ENCODE results near the gene SHROOM2.
"Not testable (repeated sequence)": the region's sequence is repeated elsewhere in the genome, so short reads cannot be mapped to it uniquely, and the experiment has no call there.

The SHROOM2 gene

DNA sequence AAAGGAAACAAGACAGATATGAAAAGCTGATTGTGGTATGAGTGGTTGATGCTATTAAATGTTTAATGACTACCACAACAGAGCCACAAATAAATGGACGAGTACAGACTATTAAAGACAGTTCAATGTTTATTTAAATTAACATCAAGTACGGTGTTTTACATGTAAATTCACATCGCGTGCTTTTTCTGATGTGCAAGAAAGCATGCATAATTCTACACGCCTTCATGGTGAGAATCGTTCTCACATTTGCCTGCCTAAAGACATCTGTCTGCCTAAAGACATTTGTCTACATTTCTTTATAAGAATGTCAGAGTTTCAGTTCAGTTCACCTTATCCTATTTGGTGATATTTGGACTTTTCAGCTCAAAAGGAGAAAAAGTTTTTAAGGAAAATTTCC is 13.3 kb upstream of the SHROOM2 start:
- DNase-seq (ENCODE audit: low read depth): no peak

DNA sequence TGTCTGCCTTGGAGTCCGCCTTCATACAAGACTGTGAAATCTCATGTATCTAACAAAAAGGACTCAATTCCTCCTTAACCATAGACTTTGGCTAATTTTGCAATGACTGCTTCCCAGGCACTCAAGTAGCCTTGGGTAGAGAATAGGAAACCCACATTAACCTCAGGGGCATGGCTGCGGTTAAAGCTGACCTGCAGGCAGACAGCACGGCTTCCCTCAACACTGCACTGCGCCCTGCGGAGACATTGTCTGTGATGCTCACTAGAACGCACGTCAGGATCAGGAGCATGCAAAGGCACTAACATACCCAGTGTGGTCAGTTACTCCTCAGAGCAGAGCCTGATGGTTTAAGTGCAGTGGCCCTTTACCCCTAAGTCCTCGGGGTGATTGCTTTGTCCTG is 10.3 kb upstream of the SHROOM2 start:
- no peak for DNase-seq (ENCODE audit: low read depth)
- no peak overlapping the region for H3K4me3 ChIP-seq (ENCODE audit: low read depth, low read length)

More for the DNA sequence above, 13.3 kb upstream of the SHROOM2 start:
- no peak overlapping the region for H3K4me3 ChIP-seq (ENCODE audit: low read depth, low read length)

DNA sequence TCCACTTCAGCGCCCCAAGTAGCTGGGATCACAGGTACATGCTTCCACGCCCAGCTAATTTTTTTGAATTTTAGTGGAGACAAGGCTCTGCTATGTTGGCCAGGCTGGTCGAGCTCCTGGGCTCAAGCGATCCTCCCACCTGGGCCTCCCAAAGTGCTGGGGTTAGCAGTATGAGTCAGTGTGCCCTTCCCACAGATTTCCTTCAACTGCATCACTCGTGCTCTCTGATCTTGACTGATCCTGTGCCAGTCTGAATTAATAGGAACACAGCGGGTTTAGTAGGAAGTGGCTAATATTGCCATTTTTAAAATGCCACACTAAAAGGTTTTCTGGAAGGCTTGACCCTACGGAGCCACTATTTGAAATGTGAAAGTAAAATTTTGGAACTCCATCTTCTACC is 4.3 kb upstream of the SHROOM2 start:
- DNase-seq (ENCODE audit: low read depth): no peak
- no peak overlapping the region for H3K4me3 ChIP-seq (ENCODE audit: low read depth, low read length)

DNA sequence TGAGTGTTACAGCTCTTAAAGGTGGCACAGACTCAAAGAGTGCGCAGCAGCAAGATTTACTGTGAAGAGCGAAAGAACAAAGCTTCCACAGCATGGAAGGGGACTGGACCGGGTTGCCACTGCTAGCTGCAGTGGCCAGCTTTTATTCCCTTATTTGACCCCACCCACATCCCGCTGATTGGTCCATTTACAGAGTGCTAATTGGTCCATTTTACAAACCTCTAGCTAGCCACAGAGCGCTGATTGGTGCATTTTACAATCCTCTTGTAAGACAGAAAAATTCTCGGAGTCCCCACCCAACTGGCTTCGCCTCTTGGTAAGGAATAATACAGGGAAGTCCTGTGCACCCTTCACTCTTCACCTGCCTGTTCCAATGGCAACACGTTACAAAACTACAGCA is 1.9 kb upstream of the SHROOM2 start:
- DNase-seq (ENCODE audit: low read depth): no peak
- no peak overlapping the region for H3K4me3 ChIP-seq (ENCODE audit: low read depth, low read length)

DNA sequence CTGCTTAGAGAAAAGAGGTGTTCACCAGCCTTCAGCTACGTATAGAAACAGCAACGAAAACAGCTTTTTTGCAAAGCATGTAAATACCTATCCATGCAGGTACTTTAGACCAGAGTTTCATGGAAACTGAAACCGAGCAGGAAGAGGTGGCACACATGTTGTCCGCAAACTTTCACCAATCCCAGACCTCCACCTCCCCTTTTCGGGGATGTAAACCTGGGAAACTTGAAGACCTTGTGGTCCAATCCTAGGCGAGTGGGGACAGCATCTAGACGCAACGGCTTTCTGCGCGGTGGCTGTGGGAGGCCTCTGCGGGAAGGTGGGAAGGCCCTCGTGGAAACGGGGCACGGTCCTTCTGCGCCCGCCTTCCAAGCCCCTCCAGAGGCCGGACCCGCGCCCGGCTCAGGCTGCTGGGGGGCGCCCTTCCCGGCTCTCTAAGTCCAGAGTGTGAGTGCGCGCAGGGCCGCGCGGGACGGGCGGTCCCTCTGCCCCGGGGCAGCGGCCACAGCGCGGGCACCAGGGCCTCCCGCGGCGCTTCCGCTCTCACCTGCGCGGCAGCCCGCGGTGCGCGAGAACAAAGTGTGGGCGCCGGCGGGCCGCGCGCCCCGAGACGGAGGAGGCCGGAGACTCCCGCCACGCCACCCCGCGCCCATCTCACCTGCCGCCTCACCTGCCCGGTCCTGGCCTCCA is 830 bp upstream of the SHROOM2 start:
- no peak for DNase-seq (ENCODE audit: low read depth)
- H3K4me3 ChIP-seq (ENCODE audit: low read depth, low read length): no peak overlapping the region

DNA sequence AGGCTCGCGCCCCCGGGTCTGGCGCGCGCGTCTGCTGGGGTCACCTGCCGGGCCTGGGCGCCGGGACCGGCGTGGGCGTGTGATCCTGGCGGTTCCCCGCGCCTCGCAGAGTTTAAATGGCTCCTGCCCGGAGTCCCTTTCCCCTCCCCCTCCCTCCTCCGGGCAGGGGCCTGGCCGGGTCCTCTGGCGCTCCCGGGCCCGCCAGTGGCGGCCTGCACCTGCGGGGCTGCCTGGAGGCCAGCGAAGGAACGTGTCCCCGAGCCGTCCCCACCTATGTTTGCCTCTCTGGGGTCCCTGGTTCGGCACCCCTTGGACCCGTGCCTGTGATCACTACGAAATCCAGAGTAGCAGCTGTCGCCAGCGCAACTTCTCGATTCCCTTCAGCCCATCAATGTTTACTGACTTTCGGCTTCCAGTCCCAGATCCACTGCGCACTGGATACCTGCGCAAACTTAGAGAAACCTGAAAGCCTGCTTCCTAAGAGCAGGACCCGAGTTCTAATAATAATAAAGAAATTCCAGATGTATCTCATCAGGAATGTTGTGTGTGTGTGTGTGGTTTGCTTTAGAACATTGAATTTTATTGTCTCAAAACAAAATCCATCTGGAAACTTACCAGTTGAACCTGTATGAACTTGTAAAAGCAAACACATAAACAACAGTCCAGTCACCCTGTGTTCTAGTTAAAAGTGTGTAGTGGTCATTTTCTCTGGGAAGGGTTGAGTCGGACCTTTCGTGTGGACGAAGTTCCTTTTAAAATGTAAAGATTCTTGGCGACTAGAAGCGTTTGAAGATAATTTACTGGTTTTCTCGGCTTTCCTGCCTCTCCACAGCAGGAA is 788 bp downstream of the SHROOM2 start:
- H3K4me3 ChIP-seq (ENCODE audit: low read depth, low read length): peak overlapping the region; percentile 27
- DNase-seq (ENCODE audit: low read depth): no peak

DNA sequence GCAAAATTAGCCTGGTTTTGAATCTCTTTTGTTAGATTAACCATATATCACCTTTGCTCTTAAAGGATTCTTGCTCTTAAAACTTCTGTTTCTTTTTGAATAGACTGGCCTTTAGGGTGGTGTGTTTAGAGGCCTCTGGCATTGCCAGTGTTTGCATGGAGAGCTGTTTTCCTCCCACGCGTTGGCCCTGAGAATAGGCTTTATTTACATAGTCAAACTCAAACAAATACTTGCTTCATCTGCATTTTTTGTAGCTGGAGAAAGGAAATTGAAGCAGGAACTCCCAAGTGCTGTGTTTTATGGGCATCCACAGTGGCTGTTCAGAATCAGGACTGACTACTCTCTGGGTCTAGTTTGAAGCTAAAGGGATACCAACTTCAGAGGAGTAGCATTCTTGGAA is 2.7 kb downstream of the SHROOM2 start:
- H3K4me3 ChIP-seq (ENCODE audit: low read depth, low read length): no peak overlapping the region
- DNase-seq (ENCODE audit: low read depth): no peak

DNA sequence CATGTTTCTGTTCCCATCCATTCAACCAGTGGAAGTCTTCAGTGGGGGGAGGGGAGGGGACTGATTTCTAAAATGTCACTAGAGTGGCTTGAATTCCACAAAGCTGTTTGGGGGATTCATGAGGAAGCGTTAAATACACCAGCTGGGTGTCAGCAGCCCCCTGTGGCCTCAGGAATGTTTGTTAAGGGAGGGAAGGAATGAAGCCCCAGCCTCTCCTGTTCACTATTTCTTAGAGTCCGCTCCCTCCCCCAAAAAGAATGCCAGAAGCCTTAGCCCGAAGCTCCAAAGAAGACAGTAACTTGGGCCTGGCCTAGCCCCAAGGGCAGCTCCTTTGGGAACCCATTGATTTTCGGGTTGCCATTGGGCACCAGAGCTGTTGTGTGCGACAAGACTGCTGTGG is 3.3 kb downstream of the SHROOM2 start:
- H3K4me3 ChIP-seq (ENCODE audit: low read depth, low read length): no peak overlapping the region

DNA sequence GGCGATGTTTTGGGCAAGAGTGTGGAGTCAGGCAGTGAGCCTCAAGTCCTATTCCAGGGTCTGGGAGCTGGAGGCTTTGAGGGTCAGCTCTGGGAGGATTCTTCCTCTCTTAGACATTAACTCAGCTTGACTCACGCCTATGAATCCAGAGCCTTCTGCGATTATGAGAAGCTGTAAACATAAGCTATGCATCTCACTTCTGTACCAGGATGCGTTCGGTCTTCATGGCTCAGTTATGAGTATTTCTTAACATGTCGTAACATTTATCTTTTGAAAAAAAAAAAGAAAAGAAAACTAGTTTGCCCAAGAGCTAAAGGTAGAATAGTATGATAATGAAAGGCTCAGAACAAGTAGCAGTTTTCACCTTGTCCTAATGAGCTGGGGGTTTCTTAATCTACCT is 4.6 kb downstream of the SHROOM2 start:
- no peak for DNase-seq (ENCODE audit: low read depth)
- H3K4me3 ChIP-seq (ENCODE audit: low read depth, low read length): no peak overlapping the region

More for the DNA sequence above, 3.3 kb downstream of the SHROOM2 start:
- no peak for DNase-seq (ENCODE audit: low read depth)

DNA sequence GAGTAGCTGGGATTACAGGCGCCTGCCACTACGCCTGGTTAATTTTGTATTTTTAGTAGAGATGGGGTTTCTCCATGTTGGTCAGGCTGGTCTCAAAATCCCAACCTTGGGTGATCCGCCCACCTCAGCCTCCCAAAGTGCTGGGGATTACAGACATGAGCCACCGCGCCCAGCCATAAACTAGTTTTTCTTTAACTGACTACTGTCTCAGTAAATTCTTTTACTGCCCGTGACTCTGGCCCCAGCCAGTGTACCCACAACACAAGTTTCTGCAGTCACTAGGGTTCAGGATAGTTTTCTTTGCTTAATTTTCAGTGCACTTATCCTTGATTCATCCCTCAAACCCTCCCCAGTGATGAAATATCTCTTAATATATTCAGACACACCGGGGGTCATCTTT is 8.3 kb downstream of the SHROOM2 start:
- DNase-seq (ENCODE audit: low read depth): no peak
- H3K4me3 ChIP-seq (ENCODE audit: low read depth, low read length): no peak overlapping the region

DNA sequence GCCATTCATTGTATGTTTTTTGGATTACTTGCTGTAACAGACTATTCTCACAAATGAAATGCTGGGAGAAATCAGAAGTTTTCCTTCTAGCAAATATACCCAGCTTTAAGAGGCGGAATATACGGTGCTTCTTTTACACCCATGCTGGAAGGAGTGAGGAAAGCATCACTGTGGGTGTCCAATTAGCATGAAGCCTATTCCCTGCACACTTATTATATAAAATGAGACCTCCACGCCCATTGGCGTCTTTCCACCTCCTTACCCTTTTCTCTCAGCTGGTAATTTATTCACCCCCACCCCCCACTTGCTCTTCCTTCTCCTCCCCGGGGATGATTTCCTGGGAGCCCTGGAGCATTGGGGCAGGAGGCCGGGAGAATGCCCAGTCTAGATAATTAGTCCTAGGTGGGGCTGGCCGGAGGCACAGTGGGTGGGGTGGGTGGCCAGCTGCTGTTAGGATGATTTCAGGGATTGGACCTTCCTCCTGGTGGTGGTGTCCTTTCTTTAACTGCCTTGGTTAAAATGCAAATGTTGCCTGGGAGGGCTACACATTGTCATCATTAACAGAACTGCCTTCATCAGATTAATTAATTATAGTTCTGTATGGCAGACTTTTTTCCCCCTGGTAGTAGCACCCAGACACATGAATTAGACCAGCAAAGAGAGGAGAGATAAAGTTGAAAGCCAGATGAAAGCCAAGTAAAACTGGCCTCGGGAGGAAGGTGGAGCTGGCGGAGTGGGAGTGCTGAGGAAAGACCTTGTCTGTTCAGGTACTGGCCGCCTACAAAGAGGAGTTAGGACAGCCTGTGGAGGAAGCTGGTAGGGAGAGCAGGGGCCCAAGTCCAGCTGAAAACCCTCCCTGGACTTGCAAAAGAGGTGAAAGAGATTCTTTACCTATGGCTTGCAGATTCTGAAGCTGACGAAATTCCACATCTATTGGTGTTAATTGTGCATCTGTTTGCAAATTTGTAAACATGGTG is 11.4 kb downstream of the SHROOM2 start:
- no peak overlapping the region for H3K4me3 ChIP-seq (ENCODE audit: low read depth, low read length)
- no peak for DNase-seq (ENCODE audit: low read depth)

DNA sequence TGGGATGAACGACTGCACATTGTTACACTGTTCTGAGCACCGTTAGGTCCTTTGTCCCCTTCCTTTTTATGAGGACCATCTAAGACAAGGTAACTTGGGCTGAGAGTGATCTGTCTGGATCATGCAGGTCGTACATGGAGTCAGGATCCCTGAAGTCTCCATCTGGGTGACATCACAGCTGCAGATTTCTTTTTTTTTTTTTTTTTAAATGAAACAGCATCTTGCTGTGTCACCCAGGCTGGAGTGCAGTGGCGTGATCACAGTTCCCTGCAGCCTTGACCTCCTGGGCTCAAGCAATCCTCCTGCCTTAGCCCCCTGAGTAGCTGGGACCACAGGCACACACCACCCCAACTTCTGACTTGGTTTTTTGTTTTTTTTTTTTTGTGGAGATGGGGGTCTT is 16.5 kb downstream of the SHROOM2 start:
- H3K4me3 ChIP-seq (ENCODE audit: low read depth, low read length): no peak overlapping the region
- DNase-seq (ENCODE audit: low read depth): no peak

DNA sequence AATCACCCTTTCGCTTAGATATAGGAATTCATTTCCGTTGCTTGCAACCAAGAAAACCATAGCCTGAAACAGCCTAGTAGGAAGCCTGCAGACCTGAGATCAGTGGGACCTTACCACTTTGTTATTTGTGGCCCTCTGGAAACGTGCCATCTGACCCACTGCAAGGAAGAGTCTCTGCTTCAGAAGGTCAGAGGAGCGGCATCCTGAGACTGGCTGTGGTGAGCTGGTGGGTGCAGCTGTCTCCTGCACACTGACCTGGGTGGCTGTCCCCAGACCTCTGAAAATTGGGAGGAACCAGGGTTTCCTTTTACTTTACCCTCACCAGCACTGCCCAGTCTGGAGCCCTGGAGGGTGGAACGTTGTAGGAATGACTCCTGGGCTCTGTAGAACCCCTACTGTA is 18.2 kb downstream of the SHROOM2 start:
- no peak for DNase-seq (ENCODE audit: low read depth)
- no peak overlapping the region for H3K4me3 ChIP-seq (ENCODE audit: low read depth, low read length)

DNA sequence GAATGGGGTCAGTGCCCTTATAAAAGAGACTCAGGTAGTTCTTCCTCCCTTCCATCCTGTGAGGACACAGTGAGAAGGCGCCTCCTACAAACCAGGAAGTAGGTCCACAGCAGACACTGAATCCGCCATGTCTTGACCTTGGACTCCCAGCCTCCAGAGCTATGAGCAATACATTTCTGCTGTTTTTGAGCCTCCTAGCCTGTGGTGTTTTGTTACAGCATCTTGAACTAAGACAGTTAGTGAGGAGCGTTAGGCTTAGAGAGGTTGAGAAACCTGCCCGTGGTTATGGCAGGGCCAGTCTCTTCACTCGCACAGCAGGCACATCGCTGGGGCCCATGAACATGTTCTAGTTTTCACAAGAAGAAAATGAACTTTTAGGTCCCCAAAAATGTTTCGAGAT is 19.7 kb downstream of the SHROOM2 start:
- no peak overlapping the region for H3K4me3 ChIP-seq (ENCODE audit: low read depth, low read length)
- DNase-seq (ENCODE audit: low read depth): no peak

DNA sequence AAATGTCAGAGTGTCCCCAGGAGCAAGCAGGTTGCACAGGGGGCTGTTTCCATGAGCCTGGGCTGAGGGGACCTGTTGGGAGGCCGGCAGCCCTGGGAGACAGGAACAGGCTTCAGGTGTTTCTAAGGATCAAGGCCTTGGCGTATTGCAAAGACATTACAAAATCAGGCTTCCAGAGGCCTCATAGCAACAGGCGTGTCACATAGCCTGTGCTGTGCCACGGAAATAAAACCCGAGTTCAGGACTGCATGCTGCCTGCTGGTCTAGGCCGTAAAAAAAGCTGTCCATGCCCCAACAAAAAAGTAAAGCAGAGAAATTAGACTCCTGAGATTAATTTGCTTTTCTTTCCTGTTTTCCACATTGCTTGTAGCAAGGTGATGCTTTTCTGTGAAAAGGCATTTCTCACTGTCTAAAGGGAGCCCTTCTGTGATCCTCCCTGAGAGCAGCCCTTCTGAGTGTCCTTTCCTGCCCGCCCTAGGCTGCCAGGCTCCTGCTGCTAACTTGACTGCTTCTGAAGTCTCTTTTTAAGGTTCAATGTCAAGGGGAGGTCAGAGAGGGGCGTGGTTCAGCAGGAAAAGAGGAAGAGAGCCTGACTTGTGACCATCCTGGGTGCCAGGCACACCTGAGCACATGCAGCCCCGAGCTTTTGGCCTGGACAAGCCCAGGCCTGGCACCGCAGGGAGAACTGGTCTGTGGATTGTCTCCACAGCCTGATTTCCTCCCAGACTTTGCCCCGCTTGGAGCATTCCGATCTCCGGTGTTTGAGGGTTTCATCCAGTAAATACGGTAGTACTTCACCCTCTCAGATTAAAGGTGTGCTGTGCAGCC is 21.3 kb downstream of the SHROOM2 start:
- no peak overlapping the region for H3K4me3 ChIP-seq (ENCODE audit: low read depth, low read length)

DNA sequence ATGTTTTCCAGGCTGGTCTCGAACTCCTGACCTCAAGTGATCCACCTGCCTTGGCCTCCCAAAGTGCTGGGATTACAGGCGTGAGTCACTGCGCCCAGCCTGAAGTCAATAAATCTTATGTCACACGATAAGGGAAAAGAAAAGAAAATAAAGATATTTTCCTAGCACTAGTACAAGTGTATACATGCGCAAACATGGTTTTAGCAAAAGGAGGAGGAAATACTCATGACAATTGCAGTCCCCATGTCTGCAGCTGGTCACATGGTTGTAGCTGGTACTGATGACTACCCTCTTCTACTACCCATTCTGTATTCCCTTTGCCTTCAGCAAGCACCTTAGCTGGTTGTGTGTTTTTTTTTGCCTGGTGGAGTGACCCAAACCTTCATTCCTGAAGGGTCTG is 23.6 kb downstream of the SHROOM2 start:
- not testable (repeated sequence) for DNase-seq (ENCODE audit: low read depth); H3K4me3 ChIP-seq (ENCODE audit: low read depth, low read length)

More for the DNA sequence above, 21.3 kb downstream of the SHROOM2 start:
- DNase-seq (ENCODE audit: low read depth): no peak

DNA sequence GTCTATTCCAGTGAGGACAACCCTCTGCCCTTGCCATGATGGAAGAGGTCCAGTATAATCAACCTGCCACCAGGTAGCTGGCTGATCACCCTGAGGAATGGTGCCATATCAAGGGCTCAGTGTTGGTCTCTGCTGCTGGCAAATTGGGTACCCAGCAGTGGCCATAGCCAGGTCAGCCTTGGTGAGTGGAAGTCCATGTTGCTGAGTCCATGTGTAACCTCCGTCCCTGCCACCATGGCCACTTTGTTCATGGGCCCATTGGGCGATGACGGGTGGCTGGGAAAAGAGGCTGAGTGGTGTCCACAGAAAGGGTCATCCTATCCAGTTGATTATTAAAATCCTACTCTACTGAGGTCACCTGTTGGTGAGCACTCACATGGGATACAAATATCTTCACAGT is 24.9 kb downstream of the SHROOM2 start:
- not testable (repeated sequence) for DNase-seq (ENCODE audit: low read depth); H3K4me3 ChIP-seq (ENCODE audit: low read depth, low read length)

DNA sequence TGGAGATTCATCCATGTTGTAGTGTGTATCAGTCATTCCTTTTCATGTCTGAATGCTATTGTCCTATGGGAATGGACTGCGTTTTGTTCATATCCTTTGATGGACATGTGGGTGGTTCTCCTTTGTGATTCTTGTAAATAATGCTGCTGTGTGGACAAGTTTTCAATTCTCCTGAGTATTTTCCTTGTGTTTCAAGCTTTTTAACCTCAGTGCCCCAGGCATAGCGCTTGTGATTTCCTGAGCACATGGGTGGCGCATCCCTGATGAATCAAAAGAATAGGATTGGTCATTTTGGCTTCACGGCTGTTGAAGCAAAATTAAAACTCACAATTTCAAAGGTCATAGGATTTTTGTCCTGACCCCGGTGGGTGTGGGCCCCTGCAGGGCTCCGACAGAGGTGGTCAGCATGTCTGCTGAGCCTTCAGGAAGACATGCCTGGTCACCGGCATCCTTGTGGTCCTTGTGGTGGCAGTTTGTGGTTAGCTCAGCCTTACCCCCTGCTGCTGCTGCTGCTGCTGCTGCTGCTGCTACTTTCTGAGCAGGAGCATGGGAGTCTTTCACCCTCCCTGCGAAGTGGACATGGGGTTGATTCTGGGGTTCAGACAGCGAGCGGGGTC is 30.0 kb downstream of the SHROOM2 start:
- H3K4me3 ChIP-seq (ENCODE audit: low read depth, low read length): no peak overlapping the region
- DNase-seq (ENCODE audit: low read depth): no peak

DNA sequence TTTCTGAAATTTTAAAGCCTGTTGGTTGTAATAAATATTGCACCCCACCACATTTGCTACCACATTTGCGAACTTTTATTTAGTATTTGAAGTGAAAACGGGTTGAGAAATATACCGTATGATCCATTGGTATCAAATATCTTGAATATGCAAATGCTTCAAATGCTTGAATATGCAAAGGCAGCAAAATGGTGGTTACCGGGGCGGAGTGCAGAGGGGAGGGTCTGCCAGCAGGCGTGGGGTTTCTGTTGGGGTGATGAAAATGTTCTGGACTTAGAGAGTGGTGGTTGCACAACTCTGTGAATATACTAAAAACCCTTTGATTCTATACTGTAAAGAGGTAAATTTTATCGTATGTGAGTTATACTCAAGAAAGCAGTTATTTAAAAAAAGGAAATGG is 35.3 kb downstream of the SHROOM2 start:
- DNase-seq (ENCODE audit: low read depth): no peak
- H3K4me3 ChIP-seq (ENCODE audit: low read depth, low read length): no peak overlapping the region

Measured in skeletal muscle cell (primary cell).